GM23248 (cell line): ENCODE data around the gene ARFGAP2.

Experiments used
- EZH2 ChIP-seq: fragments of 200-600 bp; sonication (generic); IDR thresholded peaks from 2 replicates; pipeline ENCODE4 v1.6.1; 2018; ENCODE audit warnings: antibody characterized with exemption, mild to moderate bottlenecking; ENCODE audit not compliant: insufficient read depth, poor library complexity, severe bottlenecking
- EZH2phosphoT487 ChIP-seq: fragments of 200-600 bp; sonication (generic); IDR thresholded peaks from 2 replicates; pipeline ENCODE4 v1.6.1; 2018; ENCODE audit warnings: antibody characterized with exemption, moderate library complexity, mild to moderate bottlenecking, low read depth; ENCODE audit not compliant: insufficient read depth

DNA sequence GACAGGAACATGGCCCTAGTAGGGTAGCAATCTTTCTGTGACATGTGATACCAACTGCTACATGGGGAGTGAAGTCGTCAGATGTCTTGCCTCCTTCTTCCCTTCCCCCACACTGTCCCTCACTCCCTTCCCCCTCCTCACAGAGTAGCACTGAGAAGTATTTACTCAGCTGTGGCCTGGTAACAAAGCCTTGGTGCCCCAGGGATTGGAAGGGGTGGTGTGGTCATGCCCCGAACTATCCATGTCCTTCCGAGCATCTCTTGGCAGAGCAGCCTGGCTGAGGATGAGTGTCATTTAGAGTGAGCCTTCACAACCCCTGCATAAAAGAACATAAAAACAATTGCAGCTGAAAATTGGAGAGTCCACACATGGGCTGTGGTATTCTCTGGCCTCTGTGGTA, 46.1 kb downstream of the ARFGAP2 start:
- no peak for TF ChIP-seq EZH2
- TF ChIP-seq EZH2phosphoT487, result no peak
